NCI-H446 (cell line): ENCODE results near the gene DNAJC1.
"Not testable (repeated sequence)": the region's sequence is repeated elsewhere in the genome, so short reads cannot be mapped to it uniquely, and the experiment has no call there.

Experiments used
- DNase-seq, 2 experiments: peaks; one replicate each; lab custom pipeline; 2025; lab: John Stamatoyannopoulos, UW

Gene DNAJC1

DNA sequence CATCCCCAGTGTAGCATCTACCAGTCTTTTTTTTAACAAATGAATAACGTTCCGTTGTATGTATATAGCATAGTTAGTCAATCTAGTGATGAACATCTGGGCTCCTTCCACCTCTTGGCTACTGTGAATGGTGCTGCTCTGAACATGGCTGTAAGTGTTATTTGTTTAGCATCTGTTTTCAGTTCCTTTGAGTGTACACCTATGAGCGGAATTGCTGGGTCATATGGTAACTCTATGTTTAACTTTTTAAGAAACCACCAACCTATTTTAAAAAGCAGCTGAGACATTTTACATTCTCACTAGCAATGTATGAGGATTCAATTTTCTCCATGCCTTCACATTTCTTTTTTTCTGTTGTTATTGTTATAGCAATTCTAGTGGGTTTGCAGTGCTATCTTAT is 178.2 kb downstream of the DNAJC1 start:
- DNase-seq = no peak

DNA sequence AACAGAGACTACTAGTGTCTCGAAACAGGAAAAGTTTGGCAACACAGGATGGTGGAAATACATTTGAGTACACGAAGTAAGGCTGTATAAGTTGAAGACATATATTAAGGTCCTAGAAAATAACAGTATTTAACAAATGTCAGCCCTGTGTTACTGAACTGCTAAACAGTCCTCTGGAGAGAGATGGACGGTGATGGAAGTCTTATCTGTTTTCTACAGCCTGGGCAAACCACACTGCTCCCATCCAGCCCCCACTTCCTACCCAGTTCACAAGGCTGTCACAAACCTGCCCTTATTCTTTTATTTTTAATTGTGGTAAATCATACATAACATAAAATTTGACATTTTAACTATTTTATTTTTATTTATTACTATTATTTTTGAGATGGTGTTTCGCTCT is 179.1 kb downstream of the DNAJC1 start:
- DNase-seq = no peak

DNA sequence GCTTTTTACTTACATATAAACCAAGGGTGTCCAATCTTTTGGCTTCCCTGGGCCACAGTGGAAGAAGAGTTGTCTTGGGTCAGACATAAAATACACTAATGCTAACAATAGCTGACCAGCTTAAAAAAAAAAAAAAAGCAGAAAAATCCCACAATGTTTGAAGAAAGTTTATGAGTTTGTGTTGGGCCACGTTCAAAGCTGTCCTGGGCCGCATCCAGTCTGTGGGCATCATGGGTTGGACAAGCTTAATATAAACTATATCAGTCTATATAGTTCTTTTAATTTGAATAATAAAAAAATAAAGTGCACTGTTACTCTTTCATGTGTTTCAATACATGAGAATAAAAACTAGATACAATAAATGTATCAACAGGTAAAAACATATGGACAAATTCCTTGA is 179.9 kb downstream of the DNAJC1 start:
- DNase-seq = no peak

DNA sequence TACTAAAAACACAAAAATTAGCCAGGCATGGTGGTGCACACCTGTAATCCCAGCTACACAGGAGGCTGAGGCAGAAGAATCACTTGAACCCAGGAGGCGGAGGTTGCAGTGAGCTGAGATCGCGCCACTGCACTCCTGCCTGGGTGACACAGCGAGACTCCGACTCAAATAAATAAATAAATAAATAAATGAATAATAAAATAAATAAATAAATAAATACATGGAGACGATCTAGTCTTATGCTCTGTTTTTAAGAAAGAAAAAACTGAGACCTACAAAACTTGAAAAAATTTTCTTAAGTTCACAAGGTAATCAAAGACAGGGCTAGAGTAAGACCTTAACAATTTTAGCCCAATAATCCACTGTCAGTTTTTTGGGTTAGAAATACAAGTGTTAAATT is 181.3 kb downstream of the DNAJC1 start:
- DNase-seq = not testable (repeated sequence)

DNA sequence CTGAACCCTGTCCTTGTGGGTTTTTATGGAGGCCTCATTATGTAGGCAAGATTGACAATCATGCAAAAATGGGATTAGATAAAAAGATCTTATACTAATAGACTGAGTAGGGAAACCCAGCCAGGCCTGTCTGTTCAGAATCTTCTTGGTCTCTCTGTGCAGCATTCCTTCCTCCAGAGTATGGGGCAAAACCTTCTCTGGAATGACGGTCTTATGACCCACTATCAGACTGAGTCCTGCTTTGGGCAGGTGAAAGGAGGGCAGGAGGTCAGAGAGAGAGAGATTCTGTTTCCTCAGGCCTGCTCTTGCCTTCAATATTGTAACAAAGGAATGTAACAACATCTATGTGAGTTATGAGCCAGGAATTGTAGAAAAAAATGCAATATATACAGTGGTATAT is 182.6 kb downstream of the DNAJC1 start:
- DNase-seq = no peak

DNA sequence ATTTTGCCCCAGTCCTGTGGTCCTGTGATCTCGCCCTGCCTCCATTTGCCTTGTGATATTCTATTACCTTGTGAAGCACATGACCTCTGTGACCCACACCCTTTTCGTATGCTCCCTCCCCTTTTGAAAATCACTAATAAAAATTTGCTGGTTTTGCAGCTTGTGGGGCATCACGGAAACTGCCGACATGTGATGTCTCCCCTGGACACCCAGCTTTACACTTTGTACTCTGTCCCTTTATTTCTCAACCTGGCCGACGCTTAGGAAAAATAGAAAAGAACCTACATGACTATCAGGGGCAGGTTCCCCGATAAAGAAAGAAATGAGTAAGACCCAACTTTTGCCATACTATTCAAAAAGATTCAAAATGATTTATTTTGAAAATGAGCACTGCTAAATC is 185.1 kb downstream of the DNAJC1 start:
- not testable (repeated sequence) for DNase-seq

DNA sequence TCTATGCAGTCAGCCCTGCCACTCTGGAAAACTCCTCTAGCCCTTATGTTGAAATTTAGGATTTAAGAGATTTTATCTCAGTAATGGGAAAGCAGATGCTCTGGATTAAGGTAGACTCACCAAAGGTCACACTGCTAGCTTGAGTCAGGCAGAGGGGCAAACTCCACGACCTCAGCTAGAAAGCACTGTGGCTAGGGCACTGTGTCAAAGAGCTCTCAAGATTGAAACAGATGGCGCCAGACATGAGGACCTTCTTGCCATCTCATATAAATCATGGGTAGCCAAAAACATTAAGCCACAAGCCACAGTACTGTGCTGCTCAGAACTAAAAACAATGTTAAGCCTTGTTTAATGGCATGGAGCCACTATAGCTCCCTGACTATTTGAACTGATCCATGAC is 188.7 kb downstream of the DNAJC1 start:
- DNase-seq = no peak

DNA sequence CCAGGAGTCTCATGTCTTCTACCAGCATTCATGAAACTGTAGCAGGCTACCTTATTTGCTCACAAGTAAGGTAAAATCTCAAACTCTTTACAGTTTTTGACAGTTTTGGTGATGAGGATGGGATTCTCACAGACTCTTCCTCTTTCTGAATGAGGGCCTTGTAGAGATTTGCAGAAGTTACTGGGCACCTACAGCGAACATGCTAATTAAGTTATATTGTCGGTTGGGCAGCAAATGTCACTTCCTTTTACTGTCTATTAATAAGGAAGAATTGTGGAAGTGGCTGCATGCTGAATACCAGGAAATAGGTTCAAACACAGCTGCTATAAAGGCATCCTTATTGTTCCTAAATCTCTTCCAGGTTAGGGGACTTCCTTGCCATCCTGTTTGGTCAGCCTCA is 189.6 kb downstream of the DNAJC1 start:
- no peak for DNase-seq

DNA sequence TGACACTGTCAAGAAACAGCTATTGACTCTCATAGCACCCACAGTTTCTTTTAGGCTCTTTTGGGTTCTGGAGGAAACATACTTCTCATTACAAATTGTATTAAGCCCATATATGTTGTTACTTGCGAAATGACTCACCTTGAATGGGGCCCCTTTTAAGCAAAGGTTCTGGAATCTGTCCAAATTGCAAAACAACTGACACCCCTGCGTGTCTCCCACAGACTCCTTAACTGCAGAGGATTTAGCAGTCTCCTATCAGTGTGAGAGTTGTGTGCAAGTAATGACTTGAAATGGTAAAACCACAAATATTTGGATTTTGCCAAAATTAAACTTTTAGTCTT is 192.3 kb downstream of the DNAJC1 start:
- DNase-seq = no peak

DNA sequence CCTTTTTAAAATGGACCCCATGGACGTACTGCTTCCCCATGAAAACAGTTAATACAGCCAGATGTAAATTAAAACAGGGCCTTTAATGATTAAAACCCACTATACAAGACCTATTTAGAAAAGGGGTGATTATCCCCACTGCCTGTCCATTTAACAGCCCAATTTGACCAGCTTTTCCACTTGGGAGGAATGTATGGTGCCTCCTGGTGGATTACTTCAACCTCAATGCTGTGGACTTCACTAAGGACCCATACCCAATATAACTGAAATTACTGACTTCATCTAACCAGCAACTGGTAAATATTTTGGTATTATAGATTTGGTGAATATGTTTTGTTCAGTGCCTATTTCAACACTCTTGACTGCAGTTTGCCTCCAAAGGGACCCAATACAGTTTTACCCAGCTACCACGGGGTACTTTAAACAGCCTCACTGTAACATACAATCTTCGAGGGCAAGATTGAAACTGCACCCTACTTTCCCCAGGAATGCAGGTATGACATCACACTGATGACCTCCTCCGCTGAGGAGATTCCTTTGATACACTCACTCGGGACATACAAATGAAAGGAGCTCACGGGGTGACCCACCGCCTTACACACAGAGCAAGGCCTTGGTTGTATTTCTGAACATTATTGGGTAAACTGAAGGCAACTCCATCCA is 192.8 kb downstream of the DNAJC1 start:
- no peak for DNase-seq

DNA sequence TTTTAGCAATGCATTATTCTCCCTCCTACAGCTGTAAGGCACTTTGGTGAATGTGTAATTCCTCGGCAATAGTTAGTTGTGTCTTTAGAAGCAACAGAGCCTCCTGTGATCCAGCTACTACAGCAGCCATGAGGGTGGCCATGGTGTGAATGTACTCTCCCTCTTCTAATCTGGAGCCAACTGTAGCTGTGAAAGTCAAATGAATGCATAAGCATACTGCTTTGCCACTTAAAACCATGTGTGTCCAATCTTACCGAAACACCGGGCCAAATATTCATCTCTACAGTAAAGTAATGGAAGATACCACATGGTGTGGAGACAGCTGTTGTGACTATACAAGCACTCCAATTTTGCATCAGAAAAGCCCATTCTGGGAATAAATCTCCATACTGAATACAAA is 195.0 kb downstream of the DNAJC1 start:
- peak; percentile 12 to 64 for DNase-seq

DNA sequence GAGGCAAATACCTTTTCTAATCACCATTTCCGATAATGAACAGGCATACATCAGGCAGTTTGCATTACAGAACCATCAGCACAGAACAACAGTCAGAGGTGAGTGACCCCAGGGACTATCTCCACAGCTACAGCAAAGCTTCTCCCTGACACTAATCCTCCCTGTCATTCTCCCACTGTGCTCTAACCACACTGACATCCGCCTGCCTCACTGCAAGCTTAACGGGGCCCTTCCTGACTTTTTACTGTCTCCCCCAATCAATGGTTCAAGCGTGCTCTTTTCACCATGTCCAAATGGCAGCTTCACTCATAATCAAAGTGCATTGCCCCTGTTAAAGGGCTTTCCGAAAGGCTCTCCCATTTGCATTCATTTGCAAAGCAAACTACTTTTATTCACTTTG is 196.3 kb downstream of the DNAJC1 start:
- no peak for DNase-seq

DNA sequence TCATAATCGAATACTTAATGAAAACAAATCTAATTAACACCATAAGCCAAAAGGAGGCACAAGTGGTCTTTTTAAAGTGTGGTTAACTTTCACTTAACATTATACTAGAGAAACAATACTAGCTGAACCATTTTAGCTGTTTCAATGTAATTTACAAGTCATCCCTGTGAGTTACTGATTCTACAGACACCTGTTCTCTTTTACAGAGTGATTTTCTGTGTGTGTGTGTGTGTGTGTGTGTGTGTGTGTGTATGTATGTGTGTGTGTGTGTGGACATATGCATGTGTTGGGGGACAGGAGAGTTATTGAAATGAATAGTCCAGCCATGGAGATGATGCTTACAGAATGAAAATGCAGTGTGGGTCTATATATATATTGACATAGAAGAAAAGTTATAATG is 200.2 kb downstream of the DNAJC1 start:
- DNase-seq = no peak

DNA sequence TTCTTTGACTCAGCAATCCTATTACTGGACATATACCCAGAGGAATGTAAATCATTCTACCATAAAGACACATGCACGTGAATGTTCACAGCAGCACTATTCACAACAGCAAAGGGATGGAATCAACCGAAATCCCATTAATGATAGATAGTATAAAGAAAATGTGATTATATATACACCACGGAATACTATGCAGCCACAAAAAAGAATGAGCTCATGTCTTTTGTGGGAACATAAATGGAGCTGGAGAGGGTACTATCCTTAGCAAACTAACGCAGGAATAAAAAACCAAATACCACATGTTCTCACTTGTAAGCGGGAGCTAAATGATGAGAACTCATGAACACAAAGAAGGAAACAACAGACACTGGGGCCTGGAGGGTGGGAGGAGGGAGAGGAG is 201.9 kb downstream of the DNAJC1 start:
- no peak for DNase-seq

DNA sequence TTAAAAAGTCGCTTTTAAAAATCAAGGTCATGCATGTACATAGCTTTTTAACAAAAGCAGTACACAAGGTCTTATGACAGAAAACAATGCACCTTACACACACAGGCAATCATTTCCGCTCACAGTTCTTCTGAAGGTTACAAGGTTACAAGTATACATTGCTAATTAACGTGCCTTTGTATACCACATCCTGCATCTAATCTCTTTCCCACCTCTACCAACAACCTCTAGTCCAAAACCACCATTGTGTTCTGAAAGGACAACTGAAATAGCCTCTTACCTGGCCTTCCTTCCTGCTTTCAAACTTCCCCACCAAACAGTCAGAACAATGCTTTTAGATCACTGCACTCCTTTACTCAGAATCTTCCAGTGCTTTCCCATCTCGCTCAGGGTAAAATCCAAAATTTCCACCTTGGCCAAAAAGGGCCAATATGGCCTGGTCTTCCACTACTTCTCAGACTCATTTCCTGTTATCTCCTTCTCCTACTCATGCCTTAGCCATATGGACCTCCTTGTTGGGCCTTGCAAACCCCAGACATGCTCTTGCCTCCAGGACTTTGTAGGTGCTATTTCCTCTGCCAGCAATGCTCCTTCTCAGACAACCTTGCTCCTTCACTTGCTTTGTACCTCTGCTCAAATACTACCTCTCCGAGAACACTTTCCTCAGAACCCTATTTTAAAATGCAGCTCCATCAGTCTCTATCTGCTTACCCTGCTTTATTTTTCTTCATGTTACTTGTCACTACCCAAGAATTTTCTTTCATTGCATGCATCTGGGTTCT is 205.4 kb downstream of the DNAJC1 start:
- DNase-seq = no peak

DNA sequence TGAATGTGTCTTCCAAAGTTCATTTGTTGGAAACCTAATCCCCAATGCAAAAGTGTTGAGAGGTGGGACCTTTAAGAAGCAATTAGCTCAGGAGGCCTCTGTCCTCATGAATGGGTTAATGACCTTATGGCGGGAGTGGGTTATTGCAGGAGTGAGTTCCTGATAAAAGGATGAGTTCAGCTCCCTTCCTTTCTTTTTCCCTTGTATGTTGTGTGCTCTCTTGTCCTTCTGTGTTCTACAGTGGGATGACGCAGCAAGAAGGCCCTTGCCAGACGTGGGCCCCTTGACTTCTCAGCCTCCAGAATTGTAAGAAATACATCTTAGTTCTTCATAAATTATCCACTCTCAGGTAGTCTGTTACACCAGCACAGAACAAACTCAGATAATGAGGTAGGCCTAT is 206.0 kb downstream of the DNAJC1 start:
- no peak for DNase-seq

DNA sequence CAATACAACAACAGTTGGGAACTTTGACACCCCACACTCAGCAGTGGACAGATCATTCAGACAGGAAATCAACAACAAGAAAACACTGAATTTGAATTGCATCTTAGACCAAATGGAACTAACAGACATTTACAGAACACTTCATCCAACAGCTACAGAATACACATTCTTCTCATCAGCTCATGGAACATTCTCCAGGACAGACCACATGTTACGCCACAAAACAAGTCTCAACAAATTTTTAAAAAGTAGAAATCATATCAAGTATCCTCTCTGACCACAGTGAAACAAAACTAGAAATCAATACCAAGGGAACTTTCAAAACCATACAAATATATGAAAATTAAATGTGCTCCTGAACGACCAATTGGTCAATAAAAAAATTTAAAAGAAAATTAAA is 212.3 kb downstream of the DNAJC1 start:
- DNase-seq = no peak

DNA sequence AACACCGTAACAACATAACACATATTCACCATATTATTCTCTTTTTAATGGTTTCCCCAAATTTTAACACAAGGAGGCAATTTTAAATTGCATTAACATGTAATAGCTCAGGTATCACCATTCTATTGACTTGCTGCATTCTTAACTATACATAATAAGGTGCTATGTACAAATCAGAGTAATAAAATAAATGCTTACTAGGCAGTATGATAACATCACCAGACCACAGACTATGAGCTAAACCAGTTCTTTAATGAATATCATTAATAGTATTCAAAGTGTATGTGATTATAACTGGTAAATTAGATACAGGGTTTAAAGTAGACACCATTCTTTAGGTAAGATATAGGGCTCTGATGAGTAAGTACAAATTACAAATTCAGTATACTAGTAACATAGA is 226.6 kb downstream of the DNAJC1 start:
- DNase-seq = no peak

DNA sequence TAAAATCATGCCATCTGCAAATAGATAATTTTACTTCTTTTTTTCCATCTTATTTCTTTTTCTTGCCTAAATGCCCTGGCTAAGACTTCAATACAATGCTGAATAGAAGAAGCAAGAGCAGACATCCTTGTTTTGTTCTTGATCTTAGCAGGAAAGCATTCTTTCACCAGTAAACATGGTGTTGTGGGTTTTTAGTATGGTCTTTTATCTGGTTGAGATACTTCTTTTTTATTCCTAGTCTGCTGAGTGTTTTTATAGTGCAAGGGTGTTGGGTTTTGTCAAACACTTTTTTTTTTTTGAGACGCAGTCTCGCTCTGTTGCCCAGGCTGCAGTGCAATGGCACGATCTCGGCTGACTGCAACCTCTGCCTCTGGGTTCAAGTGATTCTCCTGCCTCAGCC is 232.3 kb downstream of the DNAJC1 start:
- DNase-seq = no peak

DNA sequence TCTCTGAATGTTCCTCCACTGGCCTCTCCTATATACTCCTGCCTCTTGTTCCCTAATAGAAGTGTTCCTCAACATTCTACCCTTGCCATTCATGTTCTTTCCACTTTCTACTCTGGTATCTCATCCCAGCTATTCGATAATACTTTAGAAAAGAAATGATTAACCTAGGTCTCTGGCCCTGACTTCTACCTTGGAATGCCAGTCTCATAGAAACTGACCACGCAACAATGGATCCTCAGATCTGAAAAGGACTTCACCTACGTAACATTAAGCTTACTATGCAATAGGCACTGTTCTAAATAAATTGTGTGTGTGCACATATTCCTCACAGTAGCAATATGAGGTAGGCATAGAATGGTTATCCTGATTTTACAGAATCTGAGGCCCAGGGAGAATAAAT is 234.5 kb downstream of the DNAJC1 start:
- DNase-seq = no peak

DNA sequence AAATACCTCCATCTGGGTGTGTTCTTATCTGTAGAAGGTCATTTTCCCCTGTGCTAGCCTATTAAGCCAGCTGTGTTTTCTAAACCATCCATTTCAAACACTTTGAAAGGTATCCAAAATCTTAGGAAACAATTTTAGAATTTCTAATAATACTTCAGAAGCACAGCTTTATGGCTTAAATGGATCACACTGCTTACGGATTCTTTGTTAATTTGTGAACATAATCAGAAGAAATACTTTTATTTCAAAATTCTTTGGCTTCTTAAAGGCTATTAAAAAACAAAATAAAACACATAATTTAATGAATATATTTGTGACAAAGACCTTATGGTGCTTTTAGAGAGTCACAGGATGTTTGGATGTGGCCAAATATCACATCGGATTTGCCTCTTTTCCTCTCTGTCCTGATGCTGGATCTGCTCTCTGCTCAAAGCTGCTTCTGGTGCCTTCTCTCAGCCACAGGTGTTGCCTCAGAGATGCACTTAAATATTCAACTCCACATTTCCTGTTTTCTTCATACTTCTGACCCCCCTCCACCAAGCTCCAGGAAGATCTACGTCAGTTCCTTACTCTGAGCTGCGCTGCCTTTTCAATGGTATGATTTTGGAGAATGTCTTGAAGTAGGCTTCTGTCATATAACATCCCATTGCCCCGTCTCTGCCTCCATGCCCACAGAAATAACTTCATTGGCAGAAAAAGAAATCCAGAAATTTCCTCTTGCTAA is 238.9 kb downstream of the DNAJC1 start:
- no peak for DNase-seq

DNA sequence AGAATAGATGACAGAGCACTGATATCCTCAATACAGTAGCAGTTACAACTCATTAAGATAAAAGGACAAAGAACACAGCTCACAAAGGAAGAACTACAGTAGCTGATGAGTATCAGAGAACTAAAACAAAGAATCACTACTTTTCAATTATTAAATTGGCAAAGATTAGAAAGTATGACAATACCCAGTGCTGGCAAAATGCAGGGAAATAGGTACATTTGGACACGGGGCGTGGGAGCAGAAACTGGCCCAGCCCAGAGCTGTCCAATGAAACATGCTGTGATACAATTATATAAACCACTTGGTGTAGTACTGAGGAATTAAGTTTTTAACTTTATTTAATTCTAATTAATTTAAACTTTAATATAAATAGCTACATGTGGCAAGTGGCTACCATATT is 243.2 kb downstream of the DNAJC1 start:
- DNase-seq = no peak

DNA sequence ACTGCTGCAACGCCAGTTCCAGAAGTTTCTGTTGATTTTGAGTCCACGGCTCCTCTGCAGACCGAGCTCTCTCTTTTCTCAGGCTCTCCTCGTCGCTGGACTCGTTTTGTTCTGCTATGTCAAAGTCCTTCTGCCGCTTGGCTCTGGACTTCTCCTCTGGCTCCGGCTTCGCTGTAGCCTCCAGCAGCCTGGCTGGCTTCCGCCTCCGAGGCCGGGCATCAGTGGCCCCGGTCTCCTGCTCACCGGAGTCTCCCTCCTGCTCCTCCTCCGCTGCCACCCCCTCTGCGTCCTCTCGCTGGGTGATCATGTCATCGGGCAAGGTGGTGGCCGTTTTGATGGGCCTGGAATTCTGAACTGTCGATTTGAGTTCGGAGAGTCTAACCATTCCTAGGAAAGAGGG is 244.3 kb downstream of the DNAJC1 start:
- no peak for DNase-seq
